IPS-18a (cell line): ENCODE results near the gene GJC1.
"Not testable (repeated sequence)": the region's sequence is repeated elsewhere in the genome, so short reads cannot be mapped to it uniquely, and the experiment has no call there.

Experiments
- H3K27ac ChIP-seq: one replicate; pipeline ENCODE4 v1.5.1; 2013; ENCODE audit warnings: low read length
- H3K27me3 ChIP-seq: one replicate; pipeline ENCODE4 v1.6.1; 2013; ENCODE audit warnings: mild to moderate bottlenecking, low read length; ENCODE audit not compliant: control insufficient read depth, insufficient read depth
- H3K36me3 ChIP-seq: one replicate; pipeline ENCODE4 v1.6.1; 2013; ENCODE audit warnings: low read depth, low read length; ENCODE audit not compliant: control insufficient read depth
- H3K4me1 ChIP-seq: one replicate; pipeline ENCODE4 v1.6.1; 2013; ENCODE audit warnings: low read depth, low read length; ENCODE audit not compliant: control insufficient read depth
- H3K4me3 ChIP-seq: one replicate; pipeline ENCODE4 v1.5.1; 2013; ENCODE audit warnings: low read length
- H3K9ac ChIP-seq: one replicate; pipeline ENCODE4 v1.6.1; 2013; ENCODE audit warnings: mild to moderate bottlenecking, low read length, moderate library complexity
- H3K9me3 ChIP-seq: one replicate; pipeline ENCODE4 v1.6.1; 2013; ENCODE audit warnings: low read depth, low read length; ENCODE audit not compliant: control insufficient read depth

Gene GJC1

GRCh38 chr17:44761932-44762810 is 67.9 kb downstream of the GJC1 start:
- H3K4me1 ChIP-seq = no peaks in the 10 kb centered on the region
- H3K9me3 ChIP-seq = no peaks in the 10 kb centered on the region
- H3K27ac ChIP-seq = no peak overlapping the region
- H3K36me3 ChIP-seq = no peaks in the 10 kb centered on the region
- no peak overlapping the region for H3K9ac ChIP-seq
- H3K27me3 ChIP-seq = peaks cover 30% of the 10 kb centered on the region
- no peak overlapping the region for H3K4me3 ChIP-seq

GRCh38 chr17:44760474-44761308 is 69.4 kb downstream of the GJC1 start:
- Histone ChIP-seq H3K27ac (no peak overlapping the region), H3K9me3 (no peaks in the 10 kb centered on the region), H3K27me3 (peaks cover 36% of the 10 kb centered on the region), H3K4me1 (no peaks in the 10 kb centered on the region), H3K9ac (no peak overlapping the region), H3K36me3 (no peaks in the 10 kb centered on the region), H3K4me3 (no peak overlapping the region)

GRCh38 chr17:44759916-44760243 is 70.2 kb downstream of the GJC1 start:
- no peak overlapping the region for H3K4me3 ChIP-seq
- H3K4me1 ChIP-seq = no peaks in the 10 kb centered on the region
- H3K9ac ChIP-seq = no peak overlapping the region
- no peaks in the 10 kb centered on the region for H3K36me3 ChIP-seq
- peaks cover 36% of the 10 kb centered on the region for H3K27me3 ChIP-seq
- H3K27ac ChIP-seq = no peak overlapping the region
- no peaks in the 10 kb centered on the region for H3K9me3 ChIP-seq

- H3K27me3 ChIP-seq = peaks cover 36% of the 10 kb centered on the region
- H3K9ac ChIP-seq = no peak overlapping the region
- no peaks in the 10 kb centered on the region for H3K9me3 ChIP-seq
- H3K4me1 ChIP-seq = no peaks in the 10 kb centered on the region
- no peaks in the 10 kb centered on the region for H3K36me3 ChIP-seq
- no peak overlapping the region for H3K27ac ChIP-seq
- peak overlapping the region; percentile 42 for H3K4me3 ChIP-seq
These were observed 70.8 kb downstream of the GJC1 start for GRCh38 chr17:44759086-44759915.

- Histone ChIP-seq H3K27me3 (peaks cover 36% of the 10 kb centered on the region), H3K4me3 (peak within 1 kb of the TSS; percentile 42), H3K4me1 (no peaks in the 10 kb centered on the region), H3K36me3 (no peaks in the 10 kb centered on the region), H3K9ac (no peak within 1 kb of the TSS), H3K9me3 (no peaks in the 10 kb centered on the region), H3K27ac (no peak within 1 kb of the TSS)
These were observed 71.5 kb downstream of the GJC1 start, which contains the start of gene ADAM11 for GRCh38 chr17:44758414-44759085. Gene ADAM11 (plus strand): TSS chr17:44758988. CDS start chr17:44759200, 212 bp downstream.

- Histone ChIP-seq H3K36me3 (no peaks in the 10 kb centered on the region), H3K4me1 (no peaks in the 10 kb centered on the region), H3K9ac (no peak overlapping the region), H3K9me3 (no peaks in the 10 kb centered on the region), H3K4me3 (no peak overlapping the region), H3K27me3 (peaks cover 36% of the 10 kb centered on the region), H3K27ac (no peak overlapping the region)
These were observed 72.1 kb downstream of the GJC1 start for GRCh38 chr17:44757918-44758413.

- Histone ChIP-seq H3K4me3 (no peak overlapping the region), H3K27me3 (peaks cover 36% of the 10 kb centered on the region), H3K9ac (no peak overlapping the region), H3K36me3 (no peaks in the 10 kb centered on the region), H3K9me3 (no peaks in the 10 kb centered on the region), H3K4me1 (no peaks in the 10 kb centered on the region), H3K27ac (no peak overlapping the region)
These were observed 72.8 kb downstream of the GJC1 start for GRCh38 chr17:44757045-44757917.

- not testable (repeated sequence) for H3K36me3 ChIP-seq, H3K4me3 ChIP-seq, H3K9ac ChIP-seq, H3K9me3 ChIP-seq, H3K27ac ChIP-seq, H3K4me1 ChIP-seq
- peaks cover 31% of the 10 kb centered on the region for H3K27me3 ChIP-seq
These were observed 74.9 kb downstream of the GJC1 start for GRCh38 chr17:44755180-44755579.

- Histone ChIP-seq H3K9ac (no peak overlapping the region), H3K4me3 (no peak overlapping the region), H3K27ac (no peak overlapping the region), H3K27me3 (peaks cover 22% of the 10 kb centered on the region), H3K36me3 (peaks cover 7% of the 10 kb centered on the region), H3K9me3 (no peaks in the 10 kb centered on the region), H3K4me1 (no peaks in the 10 kb centered on the region)
These were observed 75.8 kb downstream of the GJC1 start for GRCh38 chr17:44754276-44754675.
